Hypothalamus (tissue), 51 donors: ENCODE data around the gene ARHGDIA.
"Not testable (repeated sequence)": the region's sequence is repeated elsewhere in the genome, so short reads cannot be mapped to it uniquely, and the experiment has no call there.

Experiments used
- DNase-seq, 51 donors: peaks; one replicate each; lab custom pipeline; 2025; lab: John Stamatoyannopoulos, UW

The ARHGDIA gene

GRCh38 chr17:81870981-81871386, at the start of gene ARHGDIA:
Gene ARHGDIA (minus strand): TSS chr17:81871337. CDS start chr17:81869930, 1,407 bp downstream.
- DNase-seq: no peak

GRCh38 chr17:81918832-81919545, 47.9 kb upstream of the ARHGDIA start:
- DNase-seq: no peak

- DNase-seq: not testable (repeated sequence)
Observed at GRCh38 chr17:81918333-81918669, 47.2 kb upstream of the ARHGDIA start.

- DNase-seq: peak in 50 of 51 donors; percentile 28 to 90 (median 72)
Observed at GRCh38 chr17:81917565-81918332, 46.6 kb upstream of the ARHGDIA start, which contains the start of gene SIRT7. Gene SIRT7 (minus strand): TSS chr17:81918176. CDS start chr17:81918131, 45 bp downstream.

- DNase-seq: no peak
Observed at GRCh38 chr17:81916234-81917001, 45.3 kb upstream of the ARHGDIA start.

- no peak for DNase-seq
Observed at GRCh38 chr17:81915331-81915730, 44.2 kb upstream of the ARHGDIA start.

- DNase-seq: no peak
Observed at GRCh38 chr17:81914103-81914850, 43.1 kb upstream of the ARHGDIA start.

- DNase-seq: no peak
Observed at GRCh38 chr17:81913394-81914102, 42.4 kb upstream of the ARHGDIA start.

- DNase-seq: no peak
Observed at GRCh38 chr17:81912441-81913309, 41.5 kb upstream of the ARHGDIA start.

GRCh38 chr17:81911969-81912368, 40.8 kb upstream of the ARHGDIA start:
- DNase-seq: no peak

GRCh38 chr17:81911277-81911961, 40.3 kb upstream of the ARHGDIA start, which contains the start of gene PCYT2:
Gene PCYT2 (minus strand): TSS chr17:81911399. CDS start chr17:81911355, 44 bp downstream.
- DNase-seq: peak; percentile 25 to 94 (median 83)

- DNase-seq: peak in 1 of 51 donors; percentile 41
Observed at GRCh38 chr17:81910840-81911276, 39.7 kb upstream of the ARHGDIA start.

GRCh38 chr17:81909966-81910839, 39.1 kb upstream of the ARHGDIA start:
- DNase-seq: no peak

- DNase-seq: no peak
Observed at GRCh38 chr17:81909231-81909630, 38.1 kb upstream of the ARHGDIA start.

- DNase-seq: no peak
Observed at GRCh38 chr17:81908793-81909192, 37.7 kb upstream of the ARHGDIA start.

- no peak for DNase-seq
Observed at GRCh38 chr17:81907219-81908145, 36.3 kb upstream of the ARHGDIA start.
